ENCODE data around the gene STXBP4.

Gene STXBP4

GRCh38 chr17:55219459-55219858 lies 250.9 kb downstream of the STXBP4 start:
- DNase-seq (ENCODE audit: low read depth in 2 of 2) = no peak

GRCh38 chr17:55219934-55220333 lies 251.4 kb downstream of the STXBP4 start:
- no peak for DNase-seq (ENCODE audit: low read depth in 2 of 2)
